IMR-90 (cell line): Measurements from ENCODE around the gene GAPT. TPM values are rescaled to one million over a fixed set of nuclear protein-coding genes. Genes with fewer than 3 reads are reported as not detected.

Experiments
- ATAC-seq: fragments of 200-7000 bp; cut with Tn5 transposase; 2 replicates; pipeline ENCODE4 v1.9.1; 2020; ENCODE audit warnings: low read depth, mild to moderate bottlenecking, moderate library complexity
- BruUV-seq: library from RNA; stranded (reverse); fragments of 400-500 nt; replicated peaks from 2 replicates; lab custom pipeline; 2021; lab: Mats Ljungman, UMichigan
- CTCF ChIA-PET: fragments of 300-600 bp; formaldehyde crosslinking; extraction: SDS; loops from one replicate; lab custom pipeline; 2021; ENCODE audit warnings: antibody characterized with exemption; lab: Yijun Ruan, JAX
- POLR2A ChIA-PET: fragments of 300-600 bp; sonication (Branson Sonifier 250); formaldehyde crosslinking; loops from one replicate; lab custom pipeline; 2022; ENCODE audit warnings: antibody characterized with exemption; ENCODE audit not compliant: unreplicated experiment; lab: Charles Lee
- DNase-seq: peaks from one replicate; pipeline ENCODE4 v3.0.0; 2013
- H2AFZ ChIP-seq: replicated peaks from 2 replicates; pipeline ENCODE3; 2013; ENCODE audit warnings: low read length, mild to moderate bottlenecking; ENCODE audit not compliant: poor library complexity
- H2AK5ac ChIP-seq: 2 replicates; pipeline ENCODE4 v1.6.1; 2013; ENCODE audit warnings: low read depth, low read length, inconsistent platforms
- H2AK9ac ChIP-seq: replicated peaks from 2 replicates; pipeline ENCODE3; 2013; ENCODE audit warnings: mild to moderate bottlenecking, low read depth, low read length, moderate library complexity; ENCODE audit not compliant: poor library complexity
- H2BK120ac ChIP-seq: 2 replicates; pipeline ENCODE4 v1.6.1; 2013; ENCODE audit warnings: low read depth, low read length, inconsistent platforms
- H2BK15ac ChIP-seq: 3 replicates; pipeline ENCODE4 v1.6.1; 2013; ENCODE audit warnings: low read depth, low read length, inconsistent platforms
- H2BK20ac ChIP-seq: 2 replicates; pipeline ENCODE4 v1.6.1; 2013; ENCODE audit warnings: low read depth, mild to moderate bottlenecking, inconsistent platforms, low read length, moderate library complexity
- H2BK5ac ChIP-seq: 2 replicates; pipeline ENCODE4 v1.6.1; 2013; ENCODE audit warnings: mild to moderate bottlenecking, low read depth, low read length, inconsistent platforms; ENCODE audit not compliant: poor library complexity, severe bottlenecking
- H3K14ac ChIP-seq: replicated peaks from 2 replicates; pipeline ENCODE4 v1.6.1; 2013; ENCODE audit warnings: low read depth, low read length, inconsistent platforms
- H3K18ac ChIP-seq: 2 replicates; pipeline ENCODE4 v1.6.1; 2013; ENCODE audit warnings: low read depth, low read length, control low read depth
- H3K23ac ChIP-seq: 2 replicates; pipeline ENCODE4 v1.6.1; 2013; ENCODE audit warnings: low read depth, low read length, inconsistent platforms
- H3K27ac ChIP-seq: 2 replicates; pipeline ENCODE4 v1.5.1; 2013; ENCODE audit warnings: mild to moderate bottlenecking, control low read depth, low read length; ENCODE audit not compliant: insufficient read depth
- H3K27me3 ChIP-seq: 2 replicates; pipeline ENCODE4 v1.6.1; 2013; ENCODE audit warnings: low read length; ENCODE audit not compliant: control insufficient read depth, insufficient read depth
- H3K36me3 ChIP-seq: 2 replicates; pipeline ENCODE4 v1.6.1; 2013; ENCODE audit warnings: low read length, mixed read lengths; ENCODE audit not compliant: control insufficient read depth, insufficient read depth
- H3K4ac ChIP-seq: 2 replicates; pipeline ENCODE4 v1.6.1; 2013; ENCODE audit warnings: low read depth, low read length, inconsistent platforms
- H3K4me1 ChIP-seq: 2 replicates; pipeline ENCODE4 v1.6.1; 2013; ENCODE audit warnings: low read length, mixed read lengths; ENCODE audit not compliant: control insufficient read depth, insufficient read depth
- H3K4me2 ChIP-seq: 2 replicates; pipeline ENCODE4 v1.6.1; 2013; ENCODE audit warnings: low read depth, mild to moderate bottlenecking, control low read depth, low read length, moderate library complexity
- H3K4me3 ChIP-seq: 2 replicates; pipeline ENCODE4 v1.5.1; 2013; ENCODE audit warnings: low read depth, mild to moderate bottlenecking, control low read depth, low read length, moderate library complexity; ENCODE audit not compliant: insufficient read depth
- H3K56ac ChIP-seq: 2 replicates; pipeline ENCODE4 v1.6.1; 2013; ENCODE audit warnings: low read length, inconsistent platforms; ENCODE audit not compliant: insufficient read depth; ENCODE audit errors: extremely low read depth
- H3K79me1 ChIP-seq, 2 experiments: 2 replicates each; pipeline ENCODE4 v1.6.1; 2013; ENCODE audit warnings: low read length in 2 of 2, inconsistent platforms in 1 of 2, low read depth in 1 of 2
- H3K9ac ChIP-seq: 2 replicates; pipeline ENCODE4 v1.6.1; 2013; ENCODE audit warnings: low read depth, low read length, control low read depth
- H3K9me1 ChIP-seq: 2 replicates; pipeline ENCODE4 v1.6.1; 2013; ENCODE audit warnings: low read length, inconsistent platforms; ENCODE audit not compliant: insufficient read depth
- H3K9me3 ChIP-seq: 2 replicates; pipeline ENCODE4 v1.6.1; 2013; ENCODE audit warnings: low read length; ENCODE audit not compliant: control insufficient read depth, insufficient read depth
- H4K20me1 ChIP-seq: 2 replicates; pipeline ENCODE4 v1.6.1; 2013; ENCODE audit warnings: low read length, inconsistent platforms; ENCODE audit not compliant: insufficient read depth
- H4K5ac ChIP-seq: 2 replicates; pipeline ENCODE4 v1.6.1; 2013; ENCODE audit warnings: mild to moderate bottlenecking, low read depth, low read length, control low read depth
- H4K8ac ChIP-seq, 2 experiments: 2 replicates each; pipeline ENCODE4 v1.6.1; 2013; ENCODE audit warnings: low read depth in 2 of 2, low read length in 2 of 2, control low read depth in 1 of 2, inconsistent platforms in 1 of 2
- H4K91ac ChIP-seq: 2 replicates; pipeline ENCODE4 v1.6.1; 2013; ENCODE audit warnings: low read depth, low read length, inconsistent platforms; ENCODE audit not compliant: insufficient read depth
- CEBPB ChIP-seq: IDR thresholded peaks from 2 replicates; pipeline ENCODE4 v1.6.1; 2012; ENCODE audit warnings: low read depth, low read length, improper control_type of control experiment
- MAFK ChIP-seq: IDR thresholded peaks from 2 replicates; pipeline ENCODE4 v1.6.1; 2012; ENCODE audit warnings: low read depth, low read length, improper control_type of control experiment
- MAZ ChIP-seq: IDR thresholded peaks from 2 replicates; pipeline ENCODE4 v1.6.1; 2012; ENCODE audit warnings: low read depth, mild to moderate bottlenecking, low read length, improper control_type of control experiment, moderate library complexity, borderline replicate concordance
- MXI1 ChIP-seq: IDR thresholded peaks from 2 replicates; pipeline ENCODE4 v1.6.1; 2012; ENCODE audit warnings: low read depth, mild to moderate bottlenecking, low read length, moderate library complexity, borderline replicate concordance
- RFX5 ChIP-seq: IDR thresholded peaks from 2 replicates; pipeline ENCODE4 v1.8.0; 2012; ENCODE audit warnings: low read depth, mild to moderate bottlenecking, low read length, moderate library complexity
- USF2 ChIP-seq: fragments of 150-350 bp; IDR thresholded peaks from 2 replicates; pipeline ENCODE4 v1.6.1; 2017; ENCODE audit warnings: mild to moderate bottlenecking, antibody characterized with exemption, low read length, low read depth
- WGBS, 2 experiments: methylation state at CpG; one replicate each; pipeline versions ENCODE4 v1.1.5 to v1.1.7; 2013; ENCODE audit warnings: missing lambda C conversion rate in 2 of 2; ENCODE audit not compliant: insufficient read length in 1 of 2; ENCODE audit errors: extremely low coverage in 2 of 2; 5-methylcytosine and 5-hydroxymethylcytosine counted together
- dilution Hi-C: fragments of 300-500 bp; cut with HindIII; formaldehyde crosslinking; loops from one replicate; pipeline ENCODE4 v1.14.3; 2018; ENCODE audit warnings: low sequenced_read_pairs; ENCODE audit not compliant: unreplicated experiment
- in situ Hi-C: fragments of 300-500 bp; cut with MboI; formaldehyde crosslinking; loops from 3 replicates; pipeline ENCODE4 v1.14.3; 2019; ENCODE audit warnings: low sequenced_read_pairs, inconsistent platforms, mixed read lengths
- intact Hi-C: fragments of 100-400 bp; cut with micrococcal nuclease; formaldehyde crosslinking; loops from 2 replicates; pipeline ENCODE4 v1.10.0; 2022
- polyA plus RNA-seq, 3 experiments: library from polyadenylated mRNA; depleted of rRNA; stranded (reverse); fragments of >200 nt; gene quantifications; 2 replicates each; pipeline ENCODE4 v1.2.3, GENCODE V29; 2012; ENCODE audit warnings: low replicate concordance in 1 of 3
- total RNA-seq: library from RNA; depleted of rRNA; stranded (reverse); fragments of >200 nt; gene quantifications from 2 replicates; pipeline ENCODE4 v1.2.3, GENCODE V29; 2012

The GAPT gene
- total and polyA plus RNA-seq, 2 of the 4 experiments (the other 2 are of a cell fraction) = not detected

DNA sequence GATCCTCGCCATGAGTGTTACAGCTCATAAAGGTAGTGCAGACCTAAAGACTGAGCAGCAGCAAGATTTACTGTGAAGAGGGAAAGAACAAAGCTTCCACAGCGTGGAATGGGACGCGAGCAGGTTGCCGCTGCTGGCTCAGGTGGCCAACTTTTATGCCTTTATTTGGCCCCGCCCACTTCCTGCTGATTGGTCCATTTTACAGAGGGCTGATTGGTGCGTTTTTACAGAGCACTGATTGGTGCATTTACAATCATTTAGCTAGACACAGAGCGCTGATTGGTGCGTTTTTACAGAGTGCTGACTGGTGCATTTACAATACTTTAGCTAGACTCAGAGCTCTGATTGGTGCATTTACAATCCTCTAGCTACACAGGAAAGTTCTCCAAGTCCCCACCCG, 45.2 kb upstream of the GAPT start:
- H3K4me2 ChIP-seq = no peak overlapping the region
- no peak overlapping the region for H4K5ac ChIP-seq
- no peak for DNase-seq
- intact Hi-C loops (no loop called here), dilution Hi-C loops (loop anchor here (25.0 kb wide), 1 partner anchor 659 kb away; no protein-coding TSS in a partner anchor), in situ Hi-C loops (no loop called here)
- no peak overlapping the region for H3K23ac ChIP-seq
- WGBS, 2 experiments = 96% methylated on average over 9 of the region's 10 CpGs; no CpG with 5 or more reads in 1 of the 2 experiments
- no peak overlapping the region for H3K56ac ChIP-seq
- H3K27ac ChIP-seq = no peak overlapping the region
- H2BK5ac ChIP-seq = no peak overlapping the region
- no TSS peak for BruUV-seq
- POLR2A ChIA-PET = no interaction called here
- no peak for TF ChIP-seq USF2
- TF ChIP-seq MAZ = no peak
- no peak for TF ChIP-seq MXI1
- TF ChIP-seq RFX5 = no peak
- TF ChIP-seq CEBPB = no peak
- peak; percentile 42; the same call in 1 of the 2 replicates for TF ChIP-seq MAFK
- CTCF ChIA-PET = no interaction called here
- no peak overlapping the region for H3K4ac ChIP-seq
- no peaks in the 10 kb centered on the region for H4K20me1 ChIP-seq
- H3K36me3 ChIP-seq = peaks cover 4% of the 10 kb centered on the region; the same call in 1 of the 2 replicates
- H3K27me3 ChIP-seq = no peaks in the 10 kb centered on the region
- no peak overlapping the region for H3K4me3 ChIP-seq
- ATAC-seq = no peak
- H2BK15ac ChIP-seq = no peak overlapping the region
- no peak overlapping the region for H2BK120ac ChIP-seq
- H3K14ac ChIP-seq = no peak overlapping the region
- no peak overlapping the region for H2AK5ac ChIP-seq
- no peak overlapping the region for H2AK9ac ChIP-seq
- no peak overlapping the region for H4K91ac ChIP-seq
- H3K4me1 ChIP-seq = no peaks in the 10 kb centered on the region
- H2AFZ ChIP-seq = no peak overlapping the region
- H3K9me3 ChIP-seq = peaks cover 3% of the 10 kb centered on the region; the same call in 1 of the 2 replicates
- H3K79me1 ChIP-seq = no peaks in the 10 kb centered on the region
- H2BK20ac ChIP-seq = no peak overlapping the region
- H3K18ac ChIP-seq = no peak overlapping the region
- no peak overlapping the region for H3K9ac ChIP-seq
- no peak overlapping the region for H4K8ac ChIP-seq
- no peaks in the 10 kb centered on the region for H3K9me1 ChIP-seq
